ENCODE measurements around the gene RNF128. TPM values are rescaled to one million over a fixed set of nuclear protein-coding genes. Genes with fewer than 3 reads are reported as not detected.

The RNF128 gene
- polyA plus RNA-seq, 1 of the 3 experiments (the other 2 are of a cell fraction) = not detected

GRCh38 chrX:106730401-106730800 lies 3.9 kb downstream of the RNF128 start:
- Histone ChIP-seq H3K79me2 (ENCODE audit: insufficient read depth) (no peaks in the 10 kb centered on the region), H3K4me2 (no peak overlapping the region), H3K9ac (no peak overlapping the region), H3F3A (replicated peaks; ENCODE audit: insufficient read depth) (no peaks in the 10 kb centered on the region), H3K4me1 (ENCODE audit: control insufficient read depth in 1 of 2, insufficient read depth in 2 of 2, low read depth in 1 of 2, low read length in 1 of 2) (no peaks in the 10 kb centered on the region), H3K4me3 (ENCODE audit: low read depth in 2 of 2, low read length in 1 of 2) (no peak overlapping the region), H3K9me2 (no peaks in the 10 kb centered on the region), H3K27ac (ENCODE audit: low read depth in 2 of 2, low read length in 1 of 2) (no peak overlapping the region), H3K27me3 (ENCODE audit: insufficient read depth) (peaks cover 43% of the 10 kb centered on the region), H2AFZ (ENCODE audit: low read depth) (no peak overlapping the region), H3K9me3 (no peaks in the 10 kb centered on the region), H4K20me1 (ENCODE audit: insufficient read depth) (no peaks in the 10 kb centered on the region), H3K36me3 (replicated peaks in 1 of 2; ENCODE audit: control insufficient read depth in 1 of 2, insufficient read depth in 2 of 2, low read length in 1 of 2) (no peaks in the 10 kb centered on the region)
- TF ChIP-seq RCOR1 (IDR thresholded peaks at IDR 0.05; ENCODE audit: low read length) = no peak
- no peak for TF ChIP-seq MXI1 (IDR thresholded peaks at IDR 0.05; ENCODE audit: low read depth, low read length)
- no peak for TF ChIP-seq GATA2 (CRISPR knock-in tag; IDR thresholded peaks at IDR 0.05)
- TF ChIP-seq TAF1 (IDR thresholded peaks at IDR 0.05; ENCODE audit: borderline replicate concordance, low read depth, low read length) = no peak
- no peak for TF ChIP-seq GABPA (IDR thresholded peaks at IDR 0.05; ENCODE audit: low read depth)
- no peak for TF ChIP-seq POLR2AphosphoS5 (IDR thresholded peaks at IDR 0.05; ENCODE audit: low read depth, low read length)
- no peak for TF ChIP-seq USF1 (IDR thresholded peaks at IDR 0.05; ENCODE audit: borderline replicate concordance, low read depth)
- no peak for TF ChIP-seq RXRA (IDR thresholded peaks at IDR 0.05; ENCODE audit: borderline replicate concordance, low read depth)
- no peak for TF ChIP-seq CHD2 (IDR thresholded peaks at IDR 0.05; ENCODE audit: low read length, partially characterized antibody)
- TF ChIP-seq EP300 (IDR thresholded peaks at IDR 0.05; ENCODE audit: borderline replicate concordance in 1 of 2, low read depth in 1 of 2, low read length in 1 of 2) = no peak
- no peak for TF ChIP-seq RAD21 (IDR thresholded peaks at IDR 0.05; ENCODE audit: low read length)
- TF ChIP-seq TCF12 (IDR thresholded peaks at IDR 0.05) = no peak
- TF ChIP-seq NFIC (IDR thresholded peaks at IDR 0.05; ENCODE audit: borderline replicate concordance) = no peak
- no peak for TF ChIP-seq RFX5 (IDR thresholded peaks at IDR 0.05; ENCODE audit: low read length)
- TF ChIP-seq SIN3A (IDR thresholded peaks at IDR 0.05; ENCODE audit: borderline replicate concordance, low read depth, low read length) = no peak
- TF ChIP-seq EZH2phosphoT487 (IDR thresholded peaks at IDR 0.05; ENCODE audit: borderline replicate concordance, low read depth) = no peak
- no peak for TF ChIP-seq FOXM1 (IDR thresholded peaks at IDR 0.05; ENCODE audit: low read depth)
- TF ChIP-seq ZBTB33 (IDR thresholded peaks at IDR 0.05; ENCODE audit: borderline replicate concordance, low read depth) = no peak
- no peak for DNase-seq
- POLR2A ChIA-PET = no interaction called here
- CTCF ChIA-PET = no interaction called here
- WGBS (ENCODE audit: low lambda C conversion rate) = 7% methylated on average over 4 of the region's 4 CpGs

GRCh38 chrX:106731590-106731989 lies 5.1 kb downstream of the RNF128 start:
- no peaks in the 10 kb centered on the region for H3K36me3 ChIP-seq (replicated peaks in 1 of 2; ENCODE audit: control insufficient read depth in 1 of 2, insufficient read depth in 2 of 2, low read length in 1 of 2)
- no peak overlapping the region for H2AFZ ChIP-seq (ENCODE audit: low read depth)
- CTCF ChIA-PET = no interaction called here
- no peak overlapping the region for H3K27ac ChIP-seq (ENCODE audit: low read depth in 2 of 2, low read length in 1 of 2)
- H3K79me2 ChIP-seq (ENCODE audit: insufficient read depth) = no peaks in the 10 kb centered on the region
- H3K4me1 ChIP-seq (ENCODE audit: control insufficient read depth in 1 of 2, insufficient read depth in 2 of 2, low read depth in 1 of 2, low read length in 1 of 2) = no peaks in the 10 kb centered on the region
- no peaks in the 10 kb centered on the region for H3K9me3 ChIP-seq
- H4K20me1 ChIP-seq (ENCODE audit: insufficient read depth) = no peaks in the 10 kb centered on the region
- peaks cover 32% of the 10 kb centered on the region for H3K27me3 ChIP-seq (ENCODE audit: insufficient read depth)
- H3K4me2 ChIP-seq = no peak overlapping the region
- H3K9ac ChIP-seq = no peak overlapping the region
- DNase-seq = no peak
- no peaks in the 10 kb centered on the region for H3F3A ChIP-seq (replicated peaks; ENCODE audit: insufficient read depth)
- H3K4me3 ChIP-seq (ENCODE audit: low read depth in 2 of 2, low read length in 1 of 2) = no peak overlapping the region
- POLR2A ChIA-PET = no interaction called here
- H3K9me2 ChIP-seq = no peaks in the 10 kb centered on the region
- TF ChIP-seq RCOR1 (IDR thresholded peaks at IDR 0.05; ENCODE audit: low read length) (no peak), FOXJ3 (CRISPR knock-in tag; IDR thresholded peaks at IDR 0.05) (no peak), PBX3 (IDR thresholded peaks at IDR 0.05) (no peak), REST (IDR thresholded peaks at IDR 0.05; ENCODE audit: low read depth, low read length) (no peak), EZH2phosphoT487 (IDR thresholded peaks at IDR 0.05; ENCODE audit: borderline replicate concordance, low read depth) (no peak), GATA2 (CRISPR knock-in tag; IDR thresholded peaks at IDR 0.05) (no peak)
